ENCODE results near the gene CSGALNACT2. TPM values are rescaled to one million over a fixed set of nuclear protein-coding genes. Genes with fewer than 3 reads are reported as not detected.

The CSGALNACT2 gene
- total RNA-seq, 1 experiment from 2014 or later, result 1.2 TPM

GRCh38 chr10:43199684-43200537 lies 61.7 kb downstream of the CSGALNACT2 start:
- peak; percentile 18 for DNase-seq
- no peak overlapping the region for H3K4me3 ChIP-seq (ENCODE audit: insufficient read depth, low read depth, low read length)
- H3K27me3 ChIP-seq (ENCODE audit: control insufficient read depth, insufficient read depth, low read length), result no peaks in the 10 kb centered on the region
- H3K36me3 ChIP-seq (replicated peaks; ENCODE audit: control insufficient read depth, insufficient read depth, low read length), result peaks cover 38% of the 10 kb centered on the region

GRCh38 chr10:43200538-43201390 lies 62.5 kb downstream of the CSGALNACT2 start:
- H3K36me3 ChIP-seq (replicated peaks; ENCODE audit: control insufficient read depth, insufficient read depth, low read length), result peaks cover 36% of the 10 kb centered on the region
- H3K27me3 ChIP-seq (ENCODE audit: control insufficient read depth, insufficient read depth, low read length), result no peaks in the 10 kb centered on the region
- DNase-seq, result no peak
- H3K4me3 ChIP-seq (ENCODE audit: insufficient read depth, low read depth, low read length), result no peak overlapping the region

GRCh38 chr10:43201545-43202131 lies 63.4 kb downstream of the CSGALNACT2 start:
- Histone ChIP-seq H3K36me3 (replicated peaks; ENCODE audit: control insufficient read depth, insufficient read depth, low read length) (peaks cover 33% of the 10 kb centered on the region), H3K4me3 (ENCODE audit: insufficient read depth, low read depth, low read length) (no peak overlapping the region), H3K27me3 (ENCODE audit: control insufficient read depth, insufficient read depth, low read length) (no peaks in the 10 kb centered on the region)
- peak; percentile 46 for DNase-seq

DNA sequence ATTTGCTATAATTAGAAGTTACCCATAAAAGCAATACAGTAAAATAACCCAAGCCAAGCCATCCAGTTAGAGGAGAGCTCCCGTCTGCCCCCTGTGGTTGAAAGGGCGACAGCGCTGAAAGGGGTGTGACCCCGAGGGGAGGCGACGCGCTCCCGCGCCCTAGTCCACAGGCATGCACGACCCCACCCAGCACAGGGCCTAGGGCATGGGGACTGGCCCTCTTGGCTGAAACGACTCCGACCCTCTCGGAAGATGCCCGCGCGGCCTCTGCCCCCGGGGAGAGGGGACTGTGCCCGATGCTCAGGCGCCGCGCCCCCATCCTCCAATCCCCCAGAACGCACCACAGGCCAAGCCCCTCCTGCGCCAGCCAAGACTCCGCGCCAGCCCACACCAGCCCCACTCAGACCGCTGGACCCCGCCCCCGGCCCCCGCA lies 64.0 kb downstream of the CSGALNACT2 start:
- peak; percentile 89 for DNase-seq
- Histone ChIP-seq H3K36me3 (replicated peaks; ENCODE audit: control insufficient read depth, insufficient read depth, low read length) (peaks cover 30% of the 10 kb centered on the region), H3K4me3 (ENCODE audit: insufficient read depth, low read depth, low read length) (peak overlapping the region; percentile 78), H3K27me3 (ENCODE audit: control insufficient read depth, insufficient read depth, low read length) (no peaks in the 10 kb centered on the region)

DNA sequence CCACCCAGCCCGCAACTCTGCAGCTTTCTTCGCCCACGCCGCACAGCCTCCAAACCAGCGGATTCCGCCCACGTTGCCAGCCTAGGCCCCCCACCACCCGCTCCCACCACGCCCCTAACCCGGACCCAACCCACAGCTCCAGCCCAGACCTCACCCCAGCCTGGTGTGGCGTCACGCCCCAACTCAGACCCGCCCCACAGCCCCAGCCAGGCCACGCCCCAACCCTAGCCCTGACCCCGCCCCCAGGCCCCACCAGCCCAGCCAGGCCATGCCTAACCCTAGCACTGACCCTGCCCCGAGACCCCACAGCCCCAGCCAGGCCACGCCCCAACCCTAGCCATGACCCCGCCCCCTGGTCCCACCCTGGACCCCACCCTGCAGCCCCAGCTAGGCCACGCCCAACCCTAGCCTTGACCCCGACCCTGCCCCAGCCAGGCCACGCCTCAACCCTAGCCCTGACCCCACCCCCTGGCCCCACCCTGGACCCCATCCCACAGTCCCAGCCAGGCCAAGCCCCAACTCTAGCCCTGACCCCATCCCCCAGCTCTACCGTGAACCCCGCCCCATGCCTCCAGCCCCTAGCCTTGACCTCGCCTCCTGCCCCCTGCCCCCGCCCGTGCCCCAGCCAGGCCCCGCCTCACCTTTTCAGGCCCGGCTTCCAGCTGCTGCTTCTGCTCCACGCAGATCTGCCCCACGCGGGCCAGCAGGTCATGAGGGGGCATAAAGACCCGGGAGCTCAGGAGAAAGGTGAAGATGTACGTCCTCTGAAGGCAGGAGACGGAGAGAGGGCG lies 64.6 kb downstream of the CSGALNACT2 start:
- Histone ChIP-seq H3K4me3 (ENCODE audit: insufficient read depth, low read depth, low read length) (peak overlapping the region; percentile 97), H3K27me3 (ENCODE audit: control insufficient read depth, insufficient read depth, low read length) (no peaks in the 10 kb centered on the region), H3K36me3 (replicated peaks; ENCODE audit: control insufficient read depth, insufficient read depth, low read length) (peaks cover 25% of the 10 kb centered on the region)
- DNase-seq, result peak; percentile 99

- peak overlapping the region; percentile 97 for H3K4me3 ChIP-seq (ENCODE audit: insufficient read depth, low read depth, low read length)
- no peaks in the 10 kb centered on the region for H3K27me3 ChIP-seq (ENCODE audit: control insufficient read depth, insufficient read depth, low read length)
- peaks cover 21% of the 10 kb centered on the region for H3K36me3 ChIP-seq (replicated peaks; ENCODE audit: control insufficient read depth, insufficient read depth, low read length)
- DNase-seq, result peak; percentile 95
These were observed 65.3 kb downstream of the CSGALNACT2 start for GRCh38 chr10:43203448-43204041.

GRCh38 chr10:43204042-43204942 lies 66.0 kb downstream of the CSGALNACT2 start:
- Histone ChIP-seq H3K36me3 (replicated peaks; ENCODE audit: control insufficient read depth, insufficient read depth, low read length) (peaks cover 16% of the 10 kb centered on the region), H3K4me3 (ENCODE audit: insufficient read depth, low read depth, low read length) (no peak overlapping the region), H3K27me3 (ENCODE audit: control insufficient read depth, insufficient read depth, low read length) (no peaks in the 10 kb centered on the region)
- peak; percentile 45 for DNase-seq

GRCh38 chr10:43204943-43205671 lies 66.9 kb downstream of the CSGALNACT2 start:
- DNase-seq, result peak; percentile 91
- H3K4me3 ChIP-seq (ENCODE audit: insufficient read depth, low read depth, low read length), result no peak overlapping the region
- H3K27me3 ChIP-seq (ENCODE audit: control insufficient read depth, insufficient read depth, low read length), result no peaks in the 10 kb centered on the region
- H3K36me3 ChIP-seq (replicated peaks; ENCODE audit: control insufficient read depth, insufficient read depth, low read length), result peaks cover 9% of the 10 kb centered on the region

- peaks cover 3% of the 10 kb centered on the region for H3K36me3 ChIP-seq (replicated peaks; ENCODE audit: control insufficient read depth, insufficient read depth, low read length)
- peak; percentile 32 for DNase-seq
- no peak overlapping the region for H3K4me3 ChIP-seq (ENCODE audit: insufficient read depth, low read depth, low read length)
- no peaks in the 10 kb centered on the region for H3K27me3 ChIP-seq (ENCODE audit: control insufficient read depth, insufficient read depth, low read length)
These were observed 67.6 kb downstream of the CSGALNACT2 start for GRCh38 chr10:43205681-43206390.

GRCh38 chr10:43206391-43207235 lies 68.4 kb downstream of the CSGALNACT2 start:
- Histone ChIP-seq H3K4me3 (ENCODE audit: insufficient read depth, low read depth, low read length) (no peak overlapping the region), H3K27me3 (ENCODE audit: control insufficient read depth, insufficient read depth, low read length) (no peaks in the 10 kb centered on the region), H3K36me3 (replicated peaks; ENCODE audit: control insufficient read depth, insufficient read depth, low read length) (no peaks in the 10 kb centered on the region)
- peak; percentile 31 for DNase-seq
